T47D (cell line): ENCODE results near the gene ATG12.
"Not testable (repeated sequence)": the region's sequence is repeated elsewhere in the genome, so short reads cannot be mapped to it uniquely, and the experiment has no call there.

ENCODE experiments used
- DNase-seq, 2 experiments: peaks; one replicate each; pipeline versions ENCODE4 v3.0.0 to v3.0.0-alpha.2; 2011 to 2012; ENCODE audit warnings: low read depth in 1 of 2, low spot score in 1 of 2
- JUND ChIP-seq: IDR thresholded peaks from 2 replicates; pipeline ENCODE4 v1.6.1; 2012; ENCODE audit warnings: low read depth
- in situ Hi-C: cut with HindIII; loops from 2 replicates; pipeline ENCODE4 v1.10.0; 2016; ENCODE audit warnings: low sequenced_read_pairs, low pct_unique_long_range_greater_than_20kb

ATG12 gene

DNA sequence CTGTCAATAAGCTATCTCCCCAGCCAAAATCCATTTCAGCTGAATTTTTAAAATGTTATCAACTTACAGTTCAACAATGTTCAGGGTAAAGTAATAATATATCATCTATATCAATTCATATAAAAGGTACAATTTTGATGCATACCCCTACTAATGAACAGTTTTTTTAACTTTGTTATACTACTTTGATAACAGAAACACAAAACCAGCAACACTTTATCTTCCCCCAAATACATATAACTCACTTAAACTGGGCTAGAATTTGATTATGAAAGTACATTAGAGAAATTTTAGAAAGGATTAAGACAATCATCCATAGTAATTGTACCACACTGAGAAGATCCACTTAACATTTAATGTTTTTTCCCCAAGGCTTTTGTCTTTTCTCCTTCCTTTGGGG lies 30.0 kb downstream of the ATG12 start:
- in situ Hi-C loops = no loop called here
- no peak for TF ChIP-seq JUND
- no peak for DNase-seq

DNA sequence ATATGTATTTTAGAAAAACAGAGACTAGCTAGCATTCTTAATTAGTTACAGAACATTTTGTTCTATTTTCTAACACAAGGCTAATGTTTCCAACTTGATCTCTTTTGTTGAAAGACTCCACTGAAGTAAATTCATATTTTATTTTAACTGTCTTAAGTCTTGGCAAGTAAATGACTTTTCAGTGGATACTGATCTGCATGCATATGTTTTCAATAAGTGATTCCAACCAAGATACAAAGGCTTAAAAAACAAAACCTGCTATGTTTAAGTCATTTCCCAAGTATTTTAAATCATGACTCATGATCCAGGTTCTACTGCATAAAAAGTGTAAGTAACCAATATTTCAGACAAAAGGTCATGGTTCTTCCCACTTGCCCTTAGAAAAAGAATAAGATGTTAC lies 30.6 kb downstream of the ATG12 start:
- in situ Hi-C loops = no loop called here
- DNase-seq = no peak
- TF ChIP-seq JUND = no peak

DNA sequence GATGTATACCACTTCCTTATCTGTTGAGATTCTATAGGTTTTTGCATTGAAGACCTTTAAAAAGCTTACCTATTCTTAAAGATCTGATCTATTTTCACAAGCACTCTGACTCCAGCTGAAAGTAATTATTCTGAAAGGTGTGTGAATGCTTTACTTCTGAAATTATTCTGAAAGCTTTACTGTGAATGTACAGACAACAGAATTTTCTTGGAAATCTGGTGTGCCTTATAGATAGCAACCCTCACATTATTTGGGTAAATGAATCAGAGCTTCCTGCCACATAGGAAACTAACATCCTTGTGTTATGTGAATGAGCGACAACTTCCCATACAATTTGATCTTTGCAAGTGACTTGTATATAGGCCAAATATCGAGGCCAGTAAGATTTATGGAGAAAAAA lies 31.4 kb downstream of the ATG12 start:
- TF ChIP-seq JUND = no peak
- in situ Hi-C loops = no loop called here
- DNase-seq = no peak

GRCh38 chr5:115808066-115808465 lies 33.3 kb downstream of the ATG12 start:
- in situ Hi-C loops, DNase-seq: not testable (repeated sequence)

DNA sequence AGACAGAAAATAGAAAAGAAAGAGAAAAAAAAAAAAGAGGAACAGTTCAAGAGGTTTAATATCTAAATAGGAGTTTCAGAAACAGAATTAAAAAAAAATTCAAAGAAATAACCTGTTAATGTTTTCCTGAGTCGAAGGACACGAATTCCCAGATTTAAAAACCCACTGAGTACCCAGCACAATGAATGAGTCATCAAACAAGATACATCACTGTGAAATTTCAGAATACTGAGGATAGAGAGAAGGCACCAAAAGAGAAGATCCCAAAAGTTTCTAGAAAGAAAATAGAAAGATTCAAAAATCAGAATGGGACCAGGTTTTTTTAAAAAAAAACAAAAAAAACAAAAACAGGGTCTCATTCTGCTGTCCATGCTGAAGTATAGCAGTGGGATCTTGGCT lies 33.7 kb downstream of the ATG12 start:
- no peak for TF ChIP-seq JUND

GRCh38 chr5:115806986-115807653 lies 34.2 kb downstream of the ATG12 start:
- no peak for TF ChIP-seq JUND
- in situ Hi-C loops = no loop called here
- peak in 1 of 2 experiments; percentile 48 for DNase-seq

More for the DNA sequence above, 33.7 kb downstream of the ATG12 start:
- in situ Hi-C loops = no loop called here
- no peak for DNase-seq

DNA sequence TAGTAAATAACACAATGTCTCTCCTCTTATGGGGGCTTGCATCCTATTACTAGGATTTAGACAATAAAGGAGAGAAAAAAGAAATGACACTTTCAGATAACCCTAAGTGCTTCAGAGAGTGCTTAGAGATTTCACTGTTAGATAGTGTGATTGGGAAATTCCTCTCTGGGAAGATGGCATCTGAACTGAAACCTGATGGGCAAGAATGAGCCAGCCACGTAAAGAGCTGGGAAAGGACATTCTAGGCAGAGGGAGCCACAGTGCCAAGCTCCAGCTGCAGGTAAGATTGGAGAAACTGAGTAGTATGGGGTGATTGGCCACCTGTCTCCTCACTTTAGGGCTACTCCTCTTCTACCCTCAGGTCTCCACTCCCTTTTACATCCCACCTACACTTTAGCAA lies 39.4 kb downstream of the ATG12 start:
- no peak for TF ChIP-seq JUND
- in situ Hi-C loops = no loop called here
- DNase-seq = peak in 1 of 2 experiments; percentile 24

DNA sequence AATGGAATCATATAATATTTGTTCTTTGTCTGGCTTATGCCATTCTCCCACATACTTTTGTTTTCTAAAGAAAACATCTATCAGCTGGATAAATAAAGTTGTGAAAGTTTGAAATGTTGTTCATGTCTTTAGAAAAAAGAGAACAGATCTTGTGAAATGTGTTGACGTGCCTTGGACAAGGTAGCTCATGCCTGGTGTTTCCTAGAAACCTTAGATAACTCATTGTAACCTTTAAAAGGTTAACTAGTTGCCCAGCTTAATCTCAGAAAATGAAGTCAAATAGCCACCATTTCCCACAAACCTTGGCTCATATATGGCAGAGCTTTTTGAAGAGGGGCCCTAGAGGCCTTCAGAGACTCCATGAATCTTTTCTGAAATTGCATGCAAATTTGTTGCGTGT lies 40.2 kb downstream of the ATG12 start:
- in situ Hi-C loops = no loop called here
- TF ChIP-seq JUND = no peak

DNA sequence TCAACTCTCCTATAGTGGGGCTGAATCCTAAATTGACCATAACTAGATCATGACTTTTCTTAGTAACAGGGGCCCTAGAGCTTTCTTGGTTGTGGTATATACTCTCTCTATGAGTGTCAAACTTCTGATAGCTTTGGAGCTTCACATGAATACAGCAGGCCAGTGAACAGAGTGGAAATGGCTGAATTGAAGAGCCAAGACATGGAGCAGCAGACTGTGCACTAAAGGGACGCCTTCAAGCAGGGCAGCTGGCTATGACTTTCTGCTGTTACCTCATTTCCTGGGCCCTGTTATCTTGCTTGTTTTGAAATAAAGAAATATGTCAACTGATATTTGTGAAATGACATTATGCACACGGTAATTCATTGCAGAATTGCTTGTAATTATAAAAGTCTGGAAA lies 41.3 kb downstream of the ATG12 start:
- DNase-seq = no peak
- in situ Hi-C loops = no loop called here

More for the DNA sequence above, 40.2 kb downstream of the ATG12 start:
- no peak for DNase-seq

GRCh38 chr5:115798252-115798651 lies 43.1 kb downstream of the ATG12 start:
- TF ChIP-seq JUND = no peak
- in situ Hi-C loops = no loop called here
- DNase-seq = no peak

More for the DNA sequence above, 41.3 kb downstream of the ATG12 start:
- TF ChIP-seq JUND = no peak

DNA sequence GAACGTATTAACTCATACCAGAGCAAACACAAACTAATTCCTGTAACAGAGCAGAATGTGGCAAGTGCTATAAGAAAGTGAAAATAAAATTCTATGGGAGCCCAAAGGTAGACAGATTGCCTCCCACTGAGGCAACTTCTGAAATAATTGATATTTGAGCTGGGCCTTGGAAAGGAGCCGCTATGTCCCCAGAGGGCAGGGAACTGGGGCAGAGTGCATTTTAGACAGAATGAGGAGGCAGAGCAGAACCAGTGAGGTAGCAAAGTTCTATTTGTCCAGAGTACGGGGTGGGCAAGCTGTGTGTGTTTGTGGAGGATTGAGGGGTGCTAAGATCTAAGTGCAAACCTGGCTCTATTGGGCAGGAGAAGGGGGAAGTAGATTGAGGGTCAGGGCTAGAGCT lies 44.7 kb downstream of the ATG12 start:
- no peak for DNase-seq
- no peak for TF ChIP-seq JUND
- in situ Hi-C loops = no loop called here

GRCh38 chr5:115795700-115796099 lies 45.7 kb downstream of the ATG12 start:
- no peak for DNase-seq
- in situ Hi-C loops = no loop called here
- TF ChIP-seq JUND = no peak

- no peak for DNase-seq
- in situ Hi-C loops = no loop called here
- TF ChIP-seq JUND = no peak
Measured at GRCh38 chr5:115788440-115788839, 52.9 kb downstream of the ATG12 start.

DNA sequence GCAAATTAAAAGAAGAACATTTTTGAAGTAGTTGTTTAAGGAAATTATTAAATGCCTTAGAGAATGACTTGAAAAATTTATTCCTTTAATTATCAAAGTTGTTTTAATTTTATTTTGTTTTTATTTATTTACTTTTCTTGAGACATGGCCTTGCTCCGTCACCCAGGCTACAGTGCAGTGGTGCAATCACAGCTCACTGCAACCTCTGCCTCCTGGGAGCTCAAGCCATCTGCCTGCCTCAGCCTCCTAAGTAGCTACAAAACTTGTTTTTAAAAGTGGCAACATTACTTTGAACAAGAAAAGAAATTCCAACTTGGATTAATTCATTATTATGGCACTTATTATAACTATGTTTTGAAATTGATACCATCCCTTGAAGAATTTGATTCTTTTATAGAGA lies 53.9 kb downstream of the ATG12 start:
- no peak for TF ChIP-seq JUND
- in situ Hi-C loops = no loop called here
- DNase-seq = no peak
